Kasumi-1 (cell line): ENCODE results near the gene MRTFB.

Experiments used
- DNase-seq, 2 experiments: peaks; one replicate each; lab custom pipeline; 2025; lab: John Stamatoyannopoulos, UW

Gene MRTFB

GRCh38 chr16:14063618-14064581 lies 7.2 kb upstream of the MRTFB start:
- no peak for DNase-seq

DNA sequence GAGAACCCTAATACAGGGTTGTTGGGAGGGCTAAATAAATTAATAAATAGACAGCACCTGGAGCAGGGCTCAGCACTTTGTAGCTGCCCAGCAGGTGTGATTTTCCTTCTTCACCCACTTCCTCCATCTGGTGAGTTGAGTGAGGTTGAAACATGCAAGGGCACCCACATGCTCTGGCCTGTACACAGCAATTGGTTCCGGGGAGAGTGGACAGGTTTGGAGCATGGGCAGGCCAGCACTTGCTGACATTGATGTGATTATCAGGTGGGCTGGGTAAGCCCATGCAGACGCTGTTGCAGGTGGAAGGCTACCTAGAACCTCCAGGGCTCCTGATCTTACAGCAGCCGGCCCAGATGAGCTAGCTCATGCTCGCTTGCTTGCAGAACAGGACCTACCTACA lies 1.3 kb upstream of the MRTFB start:
- no peak for DNase-seq

- DNase-seq, result no peak
Observed at GRCh38 chr16:14070555-14070876, 603 bp upstream of the MRTFB start.

DNA sequence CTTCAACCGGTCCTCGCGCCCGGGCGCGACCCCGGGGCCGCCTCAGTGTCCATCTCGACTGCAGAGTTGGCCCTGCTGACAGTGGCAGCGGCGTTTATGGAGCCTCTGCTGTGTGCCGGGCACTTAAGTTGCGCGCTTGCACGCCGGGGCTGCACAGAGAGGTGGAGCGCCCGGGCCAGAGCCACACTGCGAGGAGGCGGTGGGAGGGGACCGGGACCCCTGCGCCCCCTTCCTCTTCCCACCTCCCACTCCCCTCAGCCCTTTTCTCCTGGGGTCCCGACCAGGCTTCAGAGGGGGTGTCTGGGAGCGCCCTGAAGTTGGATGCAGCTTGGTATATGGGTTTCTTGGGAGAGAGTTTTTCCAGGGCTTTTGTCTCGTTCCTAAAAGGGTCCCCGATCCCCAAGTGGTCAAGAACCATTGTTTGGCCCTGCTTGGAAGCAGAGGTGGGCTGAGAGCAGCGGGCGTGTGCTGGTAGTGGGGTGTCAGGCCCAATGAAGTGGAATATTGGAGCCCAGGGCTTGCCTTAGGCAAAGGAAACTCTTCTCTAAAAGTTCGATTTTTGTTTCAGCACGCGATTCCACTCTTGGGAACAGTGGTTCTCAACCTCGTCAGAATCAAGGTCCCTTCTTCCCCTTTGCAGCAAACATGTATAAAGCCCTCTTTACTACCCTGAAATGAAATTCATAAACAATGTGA lies 605 bp downstream of the MRTFB start:
- no peak for DNase-seq

GRCh38 chr16:14072360-14072759 lies 1.2 kb downstream of the MRTFB start:
- DNase-seq, result no peak

GRCh38 chr16:14074544-14074943 lies 3.4 kb downstream of the MRTFB start:
- DNase-seq, result no peak

GRCh38 chr16:14077918-14078317 lies 6.8 kb downstream of the MRTFB start:
- DNase-seq, result no peak

DNA sequence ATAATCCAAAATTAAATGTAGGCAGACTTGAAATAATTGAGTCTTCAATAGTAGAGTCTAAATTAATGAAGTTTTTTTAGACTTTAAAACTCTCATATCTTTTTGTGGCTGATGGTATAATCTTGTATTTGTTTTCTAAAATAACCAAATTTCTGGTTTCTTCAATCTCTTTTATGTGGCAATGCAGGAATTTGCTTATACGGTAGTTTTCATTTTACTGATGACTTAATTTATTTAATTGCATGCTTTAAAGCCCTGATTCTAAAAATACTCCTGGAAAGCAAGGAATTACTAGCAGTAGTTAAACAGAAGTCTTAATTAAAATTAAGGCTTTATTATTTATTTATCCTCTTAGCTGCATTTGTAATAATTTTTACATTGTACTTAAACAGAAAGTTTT lies 15.4 kb downstream of the MRTFB start:
- DNase-seq, result no peak

- no peak for DNase-seq
Observed at GRCh38 chr16:14087181-14087580, 16.1 kb downstream of the MRTFB start.

DNA sequence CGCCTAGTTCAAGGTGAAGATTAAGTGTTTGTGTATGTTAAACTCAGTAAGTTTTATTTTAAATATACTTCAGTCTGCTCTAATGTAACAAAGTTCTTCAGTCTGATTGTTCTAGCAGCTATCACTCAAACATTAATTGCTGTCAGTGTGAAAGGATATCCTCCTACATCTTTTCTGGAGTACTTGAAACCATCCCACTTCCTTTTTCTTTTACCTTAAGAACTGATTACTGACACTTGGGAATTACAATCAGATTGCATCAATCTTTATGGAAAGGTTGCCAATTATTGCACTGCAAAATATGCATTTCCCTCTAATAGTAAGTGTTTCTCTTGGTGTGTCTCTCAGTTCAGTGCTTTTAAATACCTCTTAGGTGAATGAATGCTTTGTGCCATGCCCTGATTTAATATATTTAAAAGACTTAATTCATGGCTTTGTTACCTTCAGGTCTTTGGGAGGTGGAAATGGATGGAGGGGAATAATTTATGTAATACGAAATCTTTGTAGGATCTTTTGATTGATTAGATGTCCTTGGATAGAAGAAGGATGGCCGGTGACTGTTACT lies 16.6 kb downstream of the MRTFB start:
- no peak for DNase-seq

GRCh38 chr16:14088155-14088753 lies 17.1 kb downstream of the MRTFB start:
- DNase-seq, result no peak

DNA sequence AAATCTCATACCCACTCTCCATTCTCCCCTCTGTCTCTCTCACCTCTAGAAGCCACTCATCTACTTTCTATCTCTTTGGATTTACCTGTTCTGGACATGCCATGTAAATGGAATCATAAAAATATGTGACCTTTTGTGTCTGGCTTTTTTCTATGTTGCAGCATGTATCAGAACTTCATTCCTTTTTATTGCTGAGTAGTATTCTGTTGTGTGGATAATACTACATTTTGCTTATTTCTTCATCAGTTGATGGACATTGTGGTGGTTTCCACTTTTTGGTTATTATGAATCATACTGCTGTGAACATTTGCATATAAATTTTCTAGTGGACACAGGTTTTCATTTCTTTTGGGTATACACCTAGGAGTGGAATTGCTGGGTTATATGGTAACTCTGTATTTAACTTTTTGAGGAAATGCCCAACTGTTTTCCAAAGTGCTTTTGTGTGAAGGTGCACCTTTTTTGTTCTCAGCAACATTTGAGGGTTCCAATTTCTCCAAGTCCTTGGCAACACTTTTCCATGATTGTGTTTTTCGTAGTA lies 18.2 kb downstream of the MRTFB start:
- DNase-seq, result no peak

DNA sequence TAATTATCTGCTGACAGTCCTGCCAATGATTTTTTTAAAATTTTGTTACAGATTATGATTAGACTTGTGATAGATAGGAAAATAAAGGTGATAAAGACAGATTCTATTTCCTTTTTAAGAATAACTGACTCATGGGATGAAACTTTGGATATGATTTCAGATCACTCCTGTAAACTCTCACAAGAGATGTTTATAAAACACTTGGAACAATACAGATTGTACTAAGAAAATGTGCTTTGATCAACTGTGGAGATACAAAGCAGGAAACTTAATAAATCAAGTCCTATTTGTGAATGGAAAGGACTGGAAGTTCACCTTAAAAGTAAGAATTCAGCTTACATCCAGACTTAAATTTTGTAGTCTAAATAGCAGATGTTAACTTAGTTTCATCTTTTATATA lies 21.4 kb downstream of the MRTFB start:
- DNase-seq, result no peak

- no peak for DNase-seq
Observed at GRCh38 chr16:14095883-14096551, 24.9 kb downstream of the MRTFB start.

DNA sequence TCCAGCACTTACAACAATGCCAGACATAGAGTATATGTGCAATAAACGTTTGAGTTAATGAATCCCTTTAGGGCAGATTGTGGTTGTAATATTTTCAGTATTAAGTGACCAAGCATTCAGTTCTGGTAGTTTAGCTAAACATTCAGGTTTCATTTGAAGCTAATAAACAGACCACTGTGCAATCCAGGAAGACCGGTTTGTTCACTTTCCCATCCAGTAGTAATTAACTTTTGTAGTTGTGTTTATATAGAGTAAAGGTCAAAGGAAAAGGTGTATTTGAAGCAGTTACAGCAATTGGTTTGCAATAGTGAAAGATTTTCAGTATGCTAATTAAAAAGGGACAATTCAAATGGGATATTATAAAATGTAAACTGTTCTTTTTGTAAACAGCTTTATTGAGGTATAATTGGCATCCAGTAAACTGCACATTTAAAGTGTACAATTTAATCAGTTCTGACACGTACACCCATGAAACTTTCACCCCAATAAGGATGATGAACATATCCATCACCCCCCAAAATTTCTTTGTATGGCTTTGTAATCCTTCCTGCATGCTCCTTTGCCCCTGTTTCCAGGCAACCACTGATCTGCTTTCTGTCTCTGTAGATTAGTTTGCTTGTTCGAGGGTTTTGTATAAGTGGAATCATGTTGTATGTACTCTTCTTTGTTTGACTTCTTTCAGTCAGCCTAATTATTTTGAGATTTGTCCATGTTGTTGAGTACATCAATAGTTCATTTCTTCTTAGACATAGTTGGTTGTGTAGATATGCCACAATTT lies 26.3 kb downstream of the MRTFB start:
- DNase-seq, result no peak

- no peak for DNase-seq
Observed at GRCh38 chr16:14098081-14098480, 27.0 kb downstream of the MRTFB start.

- DNase-seq, result no peak
Observed at GRCh38 chr16:14100825-14101224, 29.7 kb downstream of the MRTFB start.

DNA sequence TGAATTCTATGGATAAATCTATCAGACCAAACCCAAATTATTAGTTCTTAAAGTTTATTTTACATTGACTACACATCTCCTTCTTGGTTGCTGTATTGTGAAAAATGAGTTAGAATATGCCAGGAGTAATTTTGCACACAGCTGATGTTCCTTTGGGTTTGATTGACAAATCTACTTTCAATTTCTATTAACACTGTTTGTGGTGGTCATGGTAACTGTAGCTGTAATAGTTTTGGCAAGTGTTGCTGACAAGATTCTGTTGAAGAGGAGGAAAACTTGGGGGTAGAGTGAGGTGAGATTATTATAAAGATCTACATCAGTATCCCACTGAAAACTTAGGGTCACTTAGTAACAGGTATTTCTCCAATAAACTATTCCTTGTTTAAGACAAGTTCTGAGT lies 30.3 kb downstream of the MRTFB start:
- no peak for DNase-seq

DNA sequence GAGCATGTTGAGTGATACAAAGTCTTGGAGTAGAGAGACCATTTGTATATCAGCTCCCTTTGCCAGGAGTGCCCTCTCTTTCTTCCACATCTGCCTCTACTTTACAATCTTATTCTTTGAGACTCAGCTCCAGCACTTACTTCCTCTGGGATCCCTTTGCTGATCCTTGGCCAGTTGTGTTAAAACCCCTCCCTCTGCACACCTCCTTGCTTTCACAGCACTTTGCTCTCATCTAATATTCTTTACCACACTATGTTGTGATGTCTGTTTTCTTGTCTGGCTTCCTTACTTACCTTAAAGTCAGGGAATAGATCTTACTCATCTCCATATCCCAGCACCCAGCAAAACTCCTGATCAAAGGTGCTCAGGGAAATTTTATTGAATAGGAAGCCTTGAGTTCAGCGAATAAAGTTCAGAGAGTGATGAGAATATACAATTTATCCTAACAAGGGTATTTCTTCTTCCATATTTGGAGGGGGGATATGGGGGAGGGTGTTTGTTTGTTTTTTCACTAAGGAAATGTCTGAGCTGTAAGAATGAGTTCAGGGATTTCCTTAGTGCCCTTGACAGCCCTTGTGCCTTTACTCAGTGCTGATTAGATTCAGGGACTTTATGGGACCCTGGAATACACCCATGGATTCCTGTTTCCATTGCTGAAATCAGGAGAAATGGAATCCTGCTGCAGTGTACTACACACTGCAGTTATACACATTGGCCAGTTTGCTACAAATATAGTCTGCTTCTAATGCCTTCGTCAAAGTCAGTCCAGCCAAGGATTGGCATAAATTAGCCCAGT lies 32.0 kb downstream of the MRTFB start:
- DNase-seq, result no peak

- no peak for DNase-seq
Observed at GRCh38 chr16:14104066-14104465, 32.9 kb downstream of the MRTFB start.
